PC-3 (cell line): ENCODE data around the gene TOP2A.

Experiments
- EZH2phosphoT487 ChIP-seq: fragments of 300-600 bp; sonication (generic); IDR thresholded peaks from 2 replicates; pipeline ENCODE4 v1.6.1; 2018; ENCODE audit warnings: mild to moderate bottlenecking, antibody characterized with exemption, low read length, borderline replicate concordance
- TF ChIP-seq, protein P1 (sequence below): fragments of 300-600 bp; sonication (generic); conservative IDR thresholded peaks from 2 replicates; pipeline ENCODE4 v1.5.1; 2017; ENCODE audit warnings: antibody characterized with exemption, low read depth, mild to moderate bottlenecking, low read length

DNA sequence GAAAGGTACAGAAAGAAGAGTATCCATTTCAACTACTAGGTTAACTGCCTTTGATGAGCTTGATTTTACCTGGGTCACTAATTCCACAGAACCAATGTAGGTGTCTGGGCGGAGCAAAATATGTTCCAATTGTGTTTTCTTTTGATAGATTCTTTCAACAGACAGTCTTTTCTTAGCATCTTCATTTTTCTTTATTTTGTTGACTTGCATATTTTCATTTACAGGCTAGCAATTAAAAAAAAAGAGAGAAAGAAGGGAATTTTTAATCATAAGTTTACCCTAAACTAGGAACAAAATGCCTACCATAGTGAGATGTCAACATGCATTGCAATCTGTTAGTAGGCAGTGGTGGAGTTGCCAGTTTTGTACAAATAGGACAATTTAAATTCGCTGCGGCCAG, 1.0 kb downstream of the TOP2A start:
- TF ChIP-seq, protein P1, sequence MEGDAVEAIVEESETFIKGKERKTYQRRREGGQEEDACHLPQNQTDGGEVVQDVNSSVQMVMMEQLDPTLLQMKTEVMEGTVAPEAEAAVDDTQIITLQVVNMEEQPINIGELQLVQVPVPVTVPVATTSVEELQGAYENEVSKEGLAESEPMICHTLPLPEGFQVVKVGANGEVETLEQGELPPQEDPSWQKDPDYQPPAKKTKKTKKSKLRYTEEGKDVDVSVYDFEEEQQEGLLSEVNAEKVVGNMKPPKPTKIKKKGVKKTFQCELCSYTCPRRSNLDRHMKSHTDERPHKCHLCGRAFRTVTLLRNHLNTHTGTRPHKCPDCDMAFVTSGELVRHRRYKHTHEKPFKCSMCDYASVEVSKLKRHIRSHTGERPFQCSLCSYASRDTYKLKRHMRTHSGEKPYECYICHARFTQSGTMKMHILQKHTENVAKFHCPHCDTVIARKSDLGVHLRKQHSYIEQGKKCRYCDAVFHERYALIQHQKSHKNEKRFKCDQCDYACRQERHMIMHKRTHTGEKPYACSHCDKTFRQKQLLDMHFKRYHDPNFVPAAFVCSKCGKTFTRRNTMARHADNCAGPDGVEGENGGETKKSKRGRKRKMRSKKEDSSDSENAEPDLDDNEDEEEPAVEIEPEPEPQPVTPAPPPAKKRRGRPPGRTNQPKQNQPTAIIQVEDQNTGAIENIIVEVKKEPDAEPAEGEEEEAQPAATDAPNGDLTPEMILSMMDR: no peak
- TF ChIP-seq EZH2phosphoT487: no peak
